Chondrocyte (in vitro differentiated cells): ENCODE measurements around the gene KIAA1217. TPM values are rescaled to one million over a fixed set of nuclear protein-coding genes. Genes with fewer than 3 reads are reported as not detected.

Source experiments
- DNase-seq: peaks from one replicate; pipeline ENCODE4 v3.0.0; 2021; ENCODE audit warnings: mixed read lengths, low spot score
- H3K27ac Mint-ChIP-seq: one replicate; pipeline ENCODE4 v1.8.0; 2021; ENCODE audit warnings: mild to moderate bottlenecking, moderate library complexity, mixed read lengths; ENCODE audit not compliant: unreplicated experiment
- H3K27me3 Mint-ChIP-seq: 2 replicates; pipeline ENCODE4 v1.8.0; 2021; ENCODE audit warnings: low read depth, mixed read lengths
- H3K36me3 Mint-ChIP-seq: 2 replicates; pipeline ENCODE4 v1.8.0; 2021; ENCODE audit warnings: low read depth, mixed read lengths
- H3K4me1 Mint-ChIP-seq: 2 replicates; pipeline ENCODE4 v1.8.0; 2021; ENCODE audit warnings: low read depth, mild to moderate bottlenecking, mixed read lengths
- H3K4me3 Mint-ChIP-seq: one replicate; pipeline ENCODE4 v1.8.0; 2021; ENCODE audit warnings: mild to moderate bottlenecking, moderate library complexity, mixed read lengths; ENCODE audit not compliant: unreplicated experiment
- H3K9me3 Mint-ChIP-seq: 2 replicates; pipeline ENCODE4 v1.8.0; 2021; ENCODE audit warnings: low read depth, mixed read lengths
- CTCF ChIP-seq: fragments of 200-600 bp; sonication (generic); IDR thresholded peaks from 2 replicates; pipeline ENCODE4 v1.5.0; 2021; ENCODE audit warnings: antibody characterized with exemption, mild to moderate bottlenecking, moderate library complexity
- total RNA-seq: library from RNA; stranded (reverse); gene quantifications from 3 replicates; pipeline ENCODE4 v1.2.1, GENCODE V29; 2021

Gene KIAA1217
- total RNA-seq, 1 donor from 2014 or later: 13.2 TPM

GRCh38 chr10:24375510-24375909 is 166.6 kb downstream of the KIAA1217 start:
- H3K36me3 Mint-ChIP-seq: no peaks in the 10 kb centered on the region
- no peak for TF ChIP-seq CTCF
- peaks cover 3% of the 10 kb centered on the region for H3K4me1 Mint-ChIP-seq
- H3K27me3 Mint-ChIP-seq: peaks cover 16% of the 10 kb centered on the region
- DNase-seq: no peak
- H3K4me3 Mint-ChIP-seq: no peak overlapping the region
- peaks cover 5% of the 10 kb centered on the region for H3K9me3 Mint-ChIP-seq
- H3K27ac Mint-ChIP-seq: no peak overlapping the region

GRCh38 chr10:24376731-24377130 is 167.8 kb downstream of the KIAA1217 start:
- H3K9me3 Mint-ChIP-seq: peaks cover 4% of the 10 kb centered on the region
- H3K4me3 Mint-ChIP-seq: no peak overlapping the region
- H3K4me1 Mint-ChIP-seq: peaks cover 3% of the 10 kb centered on the region
- H3K27me3 Mint-ChIP-seq: peaks cover 16% of the 10 kb centered on the region
- no peak for DNase-seq
- H3K27ac Mint-ChIP-seq: no peak overlapping the region
- TF ChIP-seq CTCF: no peak
- H3K36me3 Mint-ChIP-seq: no peaks in the 10 kb centered on the region

GRCh38 chr10:24378126-24378920 is 169.4 kb downstream of the KIAA1217 start:
- TF ChIP-seq CTCF: no peak
- peaks cover 8% of the 10 kb centered on the region for H3K27me3 Mint-ChIP-seq
- no peak overlapping the region for H3K27ac Mint-ChIP-seq
- peaks cover 8% of the 10 kb centered on the region for H3K4me1 Mint-ChIP-seq
- no peak overlapping the region for H3K4me3 Mint-ChIP-seq
- no peaks in the 10 kb centered on the region for H3K9me3 Mint-ChIP-seq
- DNase-seq: no peak
- H3K36me3 Mint-ChIP-seq: no peaks in the 10 kb centered on the region

DNA sequence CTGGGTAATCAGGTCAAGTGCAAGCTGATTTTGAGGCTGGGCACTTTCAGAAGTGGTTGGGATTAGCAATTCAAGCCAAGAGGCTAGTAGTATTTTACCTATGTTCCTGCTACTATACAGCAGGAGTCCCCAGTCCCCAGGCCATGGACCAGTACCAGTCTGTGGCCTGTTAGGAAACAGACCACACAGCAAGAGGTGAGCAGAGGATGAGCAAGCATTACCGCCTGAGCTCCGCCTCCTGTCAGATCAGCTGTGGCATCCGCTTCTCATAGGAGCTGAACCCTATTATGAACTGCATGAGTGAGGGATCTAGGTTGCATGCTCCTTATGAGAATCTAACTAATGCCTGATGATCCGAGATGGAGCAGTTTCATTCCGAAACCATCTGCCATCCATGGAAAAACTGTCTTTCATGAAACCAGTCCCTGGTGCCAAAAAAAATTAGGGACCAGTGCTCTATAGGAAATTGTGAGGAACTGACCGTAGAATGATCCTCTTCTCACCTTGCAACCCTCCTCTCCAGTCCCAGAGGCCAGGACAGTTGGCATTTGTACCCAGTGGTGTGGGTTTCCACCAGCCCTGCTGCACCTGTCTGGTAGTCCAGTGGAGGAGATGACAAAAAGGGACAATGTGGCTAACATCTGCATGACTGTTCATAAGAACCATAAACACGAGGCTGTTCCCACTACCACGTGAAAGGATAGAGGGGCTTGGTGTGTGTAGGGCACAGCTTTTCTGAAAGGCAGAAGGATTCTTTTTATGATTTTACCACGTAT is 172.5 kb downstream of the KIAA1217 start:
- TF ChIP-seq CTCF: no peak
- Mint-ChIP-seq H3K4me1 (peaks cover 34% of the 10 kb centered on the region), H3K4me3 (no peak overlapping the region), H3K27ac (no peak overlapping the region), H3K9me3 (no peaks in the 10 kb centered on the region), H3K36me3 (no peaks in the 10 kb centered on the region), H3K27me3 (peaks cover 3% of the 10 kb centered on the region)
- DNase-seq: no peak

DNA sequence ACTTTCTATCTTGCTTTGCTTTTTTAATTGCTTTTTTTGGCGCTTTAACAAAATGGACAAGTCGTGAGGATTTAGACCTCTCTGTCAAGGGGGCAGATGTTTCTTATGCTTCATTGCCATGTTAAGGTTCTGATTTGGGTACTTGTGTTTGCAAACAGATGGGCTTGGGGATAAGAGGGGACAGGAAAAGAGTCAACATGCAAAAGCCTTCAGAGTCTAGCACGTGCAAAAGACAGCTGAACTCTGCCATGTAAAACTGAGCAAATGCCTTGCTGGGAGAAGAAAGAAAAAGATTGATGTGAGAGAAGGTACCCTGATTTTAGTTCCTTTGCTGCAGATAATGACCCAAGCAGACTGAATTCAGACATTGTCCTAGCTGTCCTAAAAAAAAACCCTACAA is 173.1 kb downstream of the KIAA1217 start:
- Mint-ChIP-seq H3K9me3 (no peaks in the 10 kb centered on the region), H3K36me3 (no peaks in the 10 kb centered on the region), H3K4me1 (peaks cover 34% of the 10 kb centered on the region), H3K27me3 (peaks cover 3% of the 10 kb centered on the region), H3K27ac (no peak overlapping the region), H3K4me3 (no peak overlapping the region)
- TF ChIP-seq CTCF: no peak
- DNase-seq: no peak
